Suprapubic skin (tissue), 3 donors: ENCODE data around the gene ERO1B.

Experiments
- POLR2AphosphoS5 ChIP-seq, 3 donors: sonication (generic); formaldehyde crosslinking; IDR thresholded peaks; one replicate each; pipeline ENCODE4 v1.6.1; 2017; ENCODE audit warnings: antibody characterized with exemption in 3 of 3
- TF ChIP-seq, protein P1 (sequence below), 2 donors: fragments of 200-600 bp in 1 of 2; fragments of 450-650 bp in 1 of 2; sonication (generic) in 1 of 2; IDR thresholded peaks; one replicate each; pipeline ENCODE4 v1.5.1; 2016 to 2019; ENCODE audit warnings: antibody characterized with exemption in 2 of 2, mild to moderate bottlenecking in 1 of 2, moderate library complexity in 1 of 2

DNA sequence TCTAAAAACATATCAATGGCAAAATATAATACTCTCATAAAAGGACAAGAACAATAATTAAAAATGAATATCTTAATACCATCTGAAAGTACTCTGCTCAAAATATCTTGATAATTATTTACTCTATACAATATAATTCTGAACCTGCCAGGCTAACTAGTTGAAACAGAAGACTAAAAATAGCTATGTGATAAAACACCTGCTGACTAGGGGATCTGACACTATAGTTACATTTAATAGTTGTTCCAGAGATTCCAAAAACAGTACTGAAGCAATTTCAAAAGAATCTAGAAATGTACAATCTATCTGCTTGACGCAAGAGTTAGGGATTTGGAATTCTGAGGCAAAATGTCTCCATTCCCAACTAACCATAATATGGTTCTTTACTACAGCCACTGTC is 30.2 kb downstream of the ERO1B start:
- TF ChIP-seq, protein P1, sequence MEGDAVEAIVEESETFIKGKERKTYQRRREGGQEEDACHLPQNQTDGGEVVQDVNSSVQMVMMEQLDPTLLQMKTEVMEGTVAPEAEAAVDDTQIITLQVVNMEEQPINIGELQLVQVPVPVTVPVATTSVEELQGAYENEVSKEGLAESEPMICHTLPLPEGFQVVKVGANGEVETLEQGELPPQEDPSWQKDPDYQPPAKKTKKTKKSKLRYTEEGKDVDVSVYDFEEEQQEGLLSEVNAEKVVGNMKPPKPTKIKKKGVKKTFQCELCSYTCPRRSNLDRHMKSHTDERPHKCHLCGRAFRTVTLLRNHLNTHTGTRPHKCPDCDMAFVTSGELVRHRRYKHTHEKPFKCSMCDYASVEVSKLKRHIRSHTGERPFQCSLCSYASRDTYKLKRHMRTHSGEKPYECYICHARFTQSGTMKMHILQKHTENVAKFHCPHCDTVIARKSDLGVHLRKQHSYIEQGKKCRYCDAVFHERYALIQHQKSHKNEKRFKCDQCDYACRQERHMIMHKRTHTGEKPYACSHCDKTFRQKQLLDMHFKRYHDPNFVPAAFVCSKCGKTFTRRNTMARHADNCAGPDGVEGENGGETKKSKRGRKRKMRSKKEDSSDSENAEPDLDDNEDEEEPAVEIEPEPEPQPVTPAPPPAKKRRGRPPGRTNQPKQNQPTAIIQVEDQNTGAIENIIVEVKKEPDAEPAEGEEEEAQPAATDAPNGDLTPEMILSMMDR (IDR thresholded peaks at IDR 0.05): no peak
- TF ChIP-seq POLR2AphosphoS5 (IDR thresholded peaks at IDR 0.05): no peak
